ENCODE results near the gene TPRA1.
"Not testable (repeated sequence)": the region's sequence is repeated elsewhere in the genome, so short reads cannot be mapped to it uniquely, and the experiment has no call there.

The TPRA1 gene

GRCh38 chr3:127615631-127616305 lies 25.2 kb upstream of the TPRA1 start:
- DNase-seq = no peak

DNA sequence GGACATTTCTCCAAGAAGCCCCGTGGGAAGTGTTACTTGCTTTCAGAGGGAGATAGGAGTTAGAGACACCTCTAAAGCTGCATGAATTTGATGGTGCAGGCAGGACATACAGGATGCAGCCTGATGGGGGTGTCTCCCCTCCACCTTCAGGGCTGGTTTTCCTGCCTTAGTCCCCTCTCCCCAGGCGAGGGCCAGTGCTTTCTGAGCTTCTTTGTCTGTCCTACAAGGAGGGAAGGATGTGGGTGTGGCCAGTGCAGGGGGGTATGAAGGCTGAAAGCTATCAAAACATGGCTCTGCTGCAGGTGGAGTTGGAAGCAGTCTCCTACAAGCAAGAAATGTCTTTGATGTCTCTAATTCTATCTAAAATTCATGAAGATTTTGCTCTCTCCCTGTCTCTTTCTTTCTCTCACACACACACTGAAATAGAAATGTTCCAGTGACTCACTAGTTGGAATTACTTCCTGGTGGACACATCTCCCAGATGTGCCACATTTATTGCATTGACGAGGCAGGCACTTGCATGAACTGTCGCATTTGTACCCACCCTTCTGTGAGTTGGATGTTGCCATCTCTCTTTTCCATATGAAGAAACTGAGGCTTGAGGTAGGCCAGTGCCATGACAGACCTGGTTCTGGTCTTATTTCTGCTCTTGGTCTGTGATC lies 24.5 kb upstream of the TPRA1 start:
- no peak for DNase-seq

GRCh38 chr3:127613406-127613805 lies 22.9 kb upstream of the TPRA1 start:
- no peak for DNase-seq

DNA sequence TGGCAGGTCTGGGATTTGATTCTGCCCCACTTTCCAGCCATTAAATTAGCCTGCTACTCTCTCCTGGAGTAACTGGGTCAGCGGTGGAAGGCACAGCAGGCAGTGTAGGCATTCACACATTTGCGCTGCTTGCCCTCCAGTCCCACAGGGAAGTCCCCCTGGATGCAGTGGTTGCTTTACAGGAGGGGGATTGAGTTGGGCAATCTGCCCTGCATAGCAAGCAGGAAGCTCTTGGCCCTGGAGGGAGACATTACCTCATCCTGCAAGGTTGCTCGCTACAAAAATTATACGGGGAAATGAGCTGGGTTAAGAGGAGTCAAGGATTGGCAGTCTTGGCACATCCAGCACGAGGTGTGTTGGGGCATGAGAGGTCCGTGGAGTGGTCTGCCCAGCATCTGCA lies 22.4 kb upstream of the TPRA1 start:
- no peak for DNase-seq

GRCh38 chr3:127611251-127611650 lies 20.7 kb upstream of the TPRA1 start:
- DNase-seq = no peak

DNA sequence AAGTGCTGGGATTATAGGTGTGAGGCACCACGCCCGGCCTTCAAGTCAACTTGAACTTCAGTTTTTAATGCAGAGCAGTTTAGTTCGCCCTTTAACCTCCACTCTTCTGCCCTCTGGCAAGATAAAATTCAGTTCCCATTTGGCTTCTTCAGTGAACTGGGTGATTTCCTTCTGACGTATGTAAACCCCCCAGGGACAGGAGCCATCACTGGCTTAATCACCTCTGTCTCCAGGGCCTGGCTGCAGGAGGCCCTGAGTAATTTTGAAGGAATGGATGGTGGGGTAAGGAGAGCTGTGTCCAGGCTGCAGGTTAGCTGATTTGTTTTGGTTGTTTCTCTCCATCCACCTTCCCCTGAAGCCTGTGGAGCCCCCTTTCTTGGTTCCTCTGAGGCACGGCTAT lies 19.6 kb upstream of the TPRA1 start:
- no peak for DNase-seq

- DNase-seq = no peak
Measured at GRCh38 chr3:127608362-127608718, 17.8 kb upstream of the TPRA1 start.

DNA sequence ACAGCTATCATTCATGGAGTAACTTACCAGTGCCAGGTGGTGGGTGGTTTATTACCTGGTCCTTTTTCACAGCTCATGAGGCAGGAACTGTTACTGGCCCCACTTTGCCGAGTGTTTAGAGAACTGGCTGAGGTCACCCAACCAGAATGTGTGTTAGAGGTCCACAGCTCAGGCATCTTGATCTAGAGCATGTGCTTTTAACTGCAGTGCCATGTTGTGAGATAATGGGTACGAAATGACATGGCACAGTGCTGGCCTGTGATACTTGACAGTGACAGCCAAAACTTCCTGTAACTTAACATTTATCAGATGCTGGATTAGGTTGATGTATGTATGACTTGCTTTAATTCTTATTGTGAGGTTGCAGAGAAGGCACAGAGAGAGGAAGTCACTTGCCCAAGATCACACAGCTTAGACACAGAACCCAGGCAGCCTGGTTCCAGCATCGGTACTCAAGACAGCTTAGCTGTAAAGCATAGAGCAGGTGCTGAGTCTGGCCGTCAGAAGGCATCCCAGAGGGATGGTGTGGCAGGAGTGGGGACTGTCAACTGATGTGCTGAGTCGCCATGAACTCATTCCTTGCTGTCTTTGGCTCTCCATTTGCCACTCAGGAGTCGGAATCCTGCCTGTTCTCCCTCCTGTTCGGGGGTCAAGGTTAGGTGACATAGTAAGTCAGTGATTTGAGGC lies 17.3 kb upstream of the TPRA1 start:
- no peak for DNase-seq

DNA sequence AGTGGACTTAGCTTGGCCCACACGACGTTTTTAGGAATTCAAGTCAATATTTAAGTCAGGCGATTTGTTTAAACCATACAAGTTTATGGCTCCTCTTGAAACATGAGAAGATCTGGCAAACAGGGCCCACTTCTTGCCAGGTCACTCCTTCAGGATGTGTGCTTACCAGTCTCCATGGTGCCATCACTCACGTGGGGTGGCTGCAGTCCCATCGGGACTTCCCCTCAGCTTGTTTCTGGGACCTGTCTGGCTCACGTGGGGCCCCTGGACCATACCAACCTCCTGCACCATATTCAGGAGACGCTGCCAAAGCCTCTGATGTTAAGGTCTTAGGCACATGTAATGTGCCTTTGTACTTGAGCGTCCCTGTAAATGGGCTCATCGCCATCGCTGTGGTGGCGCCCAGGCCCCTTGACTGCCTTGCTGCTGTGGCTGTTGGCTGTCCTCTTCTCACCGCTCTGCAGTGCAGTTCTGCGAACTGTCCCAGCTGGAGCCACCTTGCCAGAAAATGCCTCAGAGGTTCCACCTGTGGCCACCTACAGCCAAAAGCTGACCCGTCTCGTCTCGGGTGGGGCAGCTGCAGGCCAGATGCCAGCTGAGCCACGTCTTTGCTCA lies 16.6 kb upstream of the TPRA1 start:
- no peak for DNase-seq

DNA sequence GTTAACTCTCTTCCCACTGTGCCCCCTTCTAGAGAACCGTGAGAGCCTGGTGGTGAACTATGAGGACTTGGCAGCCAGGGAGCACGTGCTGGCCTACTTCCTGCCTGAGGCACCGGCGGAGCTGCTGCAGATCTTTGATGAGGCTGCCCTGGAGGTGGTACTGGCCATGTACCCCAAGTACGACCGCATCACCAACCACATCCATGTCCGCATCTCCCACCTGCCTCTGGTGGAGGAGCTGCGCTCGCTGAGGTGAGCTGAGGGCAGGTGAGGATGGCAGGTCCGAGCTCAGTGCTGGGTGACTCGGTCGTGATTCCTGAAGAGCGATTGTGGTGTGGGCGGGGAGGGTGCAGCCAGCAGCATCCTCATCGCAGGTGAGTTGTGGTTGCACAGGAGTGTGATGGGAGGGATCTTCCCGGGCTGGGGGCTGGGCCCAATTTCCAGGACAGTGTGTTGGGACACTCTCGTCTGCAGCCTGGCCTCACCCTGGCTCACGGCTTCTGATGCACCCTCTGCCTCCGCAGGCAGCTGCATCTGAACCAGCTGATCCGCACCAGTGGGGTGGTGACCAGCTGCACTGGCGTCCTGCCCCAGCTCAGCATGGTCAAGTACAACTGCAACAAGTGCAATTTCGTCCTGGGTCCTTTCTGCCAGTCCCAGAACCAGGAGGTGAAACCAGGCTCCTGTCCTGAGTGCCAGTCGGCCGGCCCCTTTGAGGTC lies 15.7 kb upstream of the TPRA1 start:
- no peak for DNase-seq

- DNase-seq = not testable (repeated sequence)
Measured at GRCh38 chr3:127605547-127605946, 15.0 kb upstream of the TPRA1 start.

DNA sequence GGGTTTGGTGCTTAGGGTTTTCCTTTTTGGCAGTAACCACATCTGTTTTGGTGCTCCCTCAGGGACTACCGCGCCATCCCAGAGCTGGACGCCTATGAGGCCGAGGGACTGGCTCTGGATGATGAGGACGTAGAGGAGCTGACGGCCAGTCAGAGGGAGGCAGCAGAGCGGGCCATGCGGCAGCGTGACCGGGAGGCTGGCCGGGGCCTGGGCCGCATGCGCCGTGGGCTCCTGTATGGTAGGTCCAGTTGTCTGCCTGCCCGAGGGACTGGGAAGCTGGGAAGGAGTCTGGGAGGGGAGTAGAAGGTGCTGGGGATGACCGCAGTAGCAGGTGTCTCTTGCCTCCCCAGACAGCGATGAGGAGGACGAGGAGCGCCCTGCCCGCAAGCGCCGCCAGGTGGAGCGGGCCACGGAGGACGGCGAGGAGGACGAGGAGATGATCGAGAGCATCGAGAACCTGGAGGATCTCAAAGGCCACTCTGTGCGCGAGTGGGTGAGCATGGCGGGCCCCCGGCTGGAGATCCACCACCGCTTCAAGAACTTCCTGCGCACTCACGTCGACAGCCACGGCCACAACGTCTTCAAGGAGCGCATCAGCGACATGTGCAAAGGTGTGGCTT lies 14.1 kb upstream of the TPRA1 start:
- no peak for DNase-seq

DNA sequence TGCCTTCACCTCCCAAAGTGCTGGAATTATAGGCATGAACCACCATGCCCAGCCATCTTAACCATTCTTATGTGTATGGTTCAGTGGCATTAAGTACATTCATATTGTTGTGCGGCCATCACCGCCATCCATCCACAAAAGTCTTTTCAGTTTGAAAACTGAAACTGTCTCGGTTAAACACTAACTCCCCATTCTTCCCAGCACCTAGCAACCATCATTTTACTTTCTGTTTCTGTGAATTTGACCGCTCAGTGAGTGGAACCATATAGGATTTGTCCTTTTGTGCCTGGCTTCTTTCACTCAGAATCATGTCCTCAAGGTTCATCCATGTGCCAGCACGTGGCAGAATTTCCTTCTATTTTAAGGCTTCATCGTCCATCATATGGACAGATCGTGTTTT lies 13.5 kb upstream of the TPRA1 start:
- no peak for DNase-seq

- no peak for DNase-seq
Measured at GRCh38 chr3:127600749-127601456, 10.4 kb upstream of the TPRA1 start.

- DNase-seq = no peak
Measured at GRCh38 chr3:127598841-127599570, 8.5 kb upstream of the TPRA1 start.

- DNase-seq = no peak
Measured at GRCh38 chr3:127597020-127597771, 6.7 kb upstream of the TPRA1 start.

- DNase-seq = no peak
Measured at GRCh38 chr3:127595303-127595702, 4.8 kb upstream of the TPRA1 start.

- DNase-seq = no peak
Measured at GRCh38 chr3:127593178-127593577, 2.6 kb upstream of the TPRA1 start.

DNA sequence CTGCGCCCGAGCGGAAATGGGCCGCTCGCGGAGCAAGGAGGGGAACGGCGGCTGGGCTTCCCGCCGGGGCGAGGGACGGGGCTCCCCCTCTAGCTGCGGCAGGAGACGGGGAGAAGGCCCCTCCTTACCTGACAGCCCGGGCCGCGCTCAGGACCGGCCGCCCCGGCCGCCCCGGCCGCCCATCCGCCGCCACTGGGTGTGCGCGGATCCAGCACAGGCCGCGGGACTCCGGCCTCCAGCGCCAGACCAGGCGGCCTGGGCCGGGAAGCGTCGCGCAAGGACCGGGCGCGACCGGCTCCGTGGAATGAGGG lies 296 bp downstream of the TPRA1 start:
- DNase-seq = no peak

DNA sequence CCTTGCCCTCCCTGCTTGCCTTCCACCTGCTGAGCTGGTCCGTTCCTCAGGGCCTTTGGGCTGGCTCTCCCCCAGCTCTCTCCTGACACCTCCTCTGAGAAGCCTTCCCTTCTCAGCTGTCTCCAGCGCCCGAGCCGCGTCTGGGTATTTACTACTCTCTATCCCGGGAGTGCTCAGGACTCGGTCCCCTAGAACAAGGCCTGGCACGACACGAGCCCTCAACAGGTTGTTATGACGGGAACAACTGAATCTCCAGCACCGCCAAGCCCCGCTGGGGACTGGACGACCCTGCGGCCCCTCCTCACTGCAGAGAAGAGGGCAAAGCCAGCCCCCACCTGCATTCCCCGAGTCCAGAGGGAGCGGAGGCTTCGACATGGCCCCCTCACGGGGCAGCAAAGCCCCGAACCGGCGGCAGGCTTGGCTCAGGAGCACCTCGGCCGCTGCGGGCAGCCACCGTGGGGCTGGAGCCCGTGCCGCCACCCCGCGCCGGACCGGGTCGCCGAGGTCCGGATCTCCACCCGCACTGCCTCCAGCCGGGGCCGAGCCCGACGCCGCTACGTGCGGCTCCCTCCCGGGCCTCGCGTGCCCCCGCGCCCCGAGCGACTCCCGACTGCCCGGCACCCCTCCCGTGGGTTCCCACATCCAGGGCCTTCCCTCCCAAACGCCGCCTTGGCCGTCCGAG lies 792 bp downstream of the TPRA1 start:
- peak; percentile 39 for DNase-seq

All from suppressor macrophage treated with lipopolysaccharide for 4 hours (primary cell).